GM21717 (cell line): ENCODE measurements around the gene TMEM125.

Source experiments
- ATAC-seq: cut with Tn5 transposase; IDR thresholded peaks from one replicate; pipeline ENCODE4 v1.9.1; 2021; ENCODE audit warnings: mild to moderate bottlenecking, moderate library complexity; ENCODE audit not compliant: unreplicated experiment

The TMEM125 gene

GRCh38 chr1:43288785-43289706 is 19.3 kb downstream of the TMEM125 start:
- no peak for ATAC-seq

- ATAC-seq, result no peak
These were observed 22.4 kb downstream of the TMEM125 start for GRCh38 chr1:43292216-43292615.

- no peak for ATAC-seq
These were observed 22.9 kb downstream of the TMEM125 start for GRCh38 chr1:43292679-43293078.

GRCh38 chr1:43293176-43293575 is 23.4 kb downstream of the TMEM125 start:
- ATAC-seq, result no peak

- ATAC-seq, result no peak
These were observed 24.3 kb downstream of the TMEM125 start for GRCh38 chr1:43293896-43294760.

GRCh38 chr1:43294761-43295160 is 25.0 kb downstream of the TMEM125 start:
- no peak for ATAC-seq

GRCh38 chr1:43296207-43296606 is 26.4 kb downstream of the TMEM125 start:
- no peak for ATAC-seq

- no peak for ATAC-seq
These were observed 28.3 kb downstream of the TMEM125 start for GRCh38 chr1:43298055-43298454.

GRCh38 chr1:43299101-43299500 is 29.3 kb downstream of the TMEM125 start:
- no peak for ATAC-seq

- no peak for ATAC-seq
These were observed 30.8 kb downstream of the TMEM125 start, which contains the start of gene TIE1 for GRCh38 chr1:43300378-43301094. TIE1 (plus strand) TSS chr1:43300982; CDS start chr1:43301072, 90 bp downstream.

GRCh38 chr1:43302201-43302600 is 32.4 kb downstream of the TMEM125 start:
- ATAC-seq, result no peak

- ATAC-seq, result no peak
These were observed 33.1 kb downstream of the TMEM125 start for GRCh38 chr1:43302721-43303470.

- ATAC-seq, result no peak
These were observed 33.9 kb downstream of the TMEM125 start for GRCh38 chr1:43303471-43304313.

- ATAC-seq, result no peak
These were observed 34.5 kb downstream of the TMEM125 start for GRCh38 chr1:43304314-43304681.

GRCh38 chr1:43304771-43305300 is 35.1 kb downstream of the TMEM125 start:
- ATAC-seq, result no peak

- no peak for ATAC-seq
These were observed 35.7 kb downstream of the TMEM125 start for GRCh38 chr1:43305461-43305860.

- no peak for ATAC-seq
These were observed 36.3 kb downstream of the TMEM125 start for GRCh38 chr1:43305926-43306687.

- no peak for ATAC-seq
These were observed 37.1 kb downstream of the TMEM125 start for GRCh38 chr1:43306688-43307457.
